SK-N-SH treated with all-trans-retinoic acid at 6 μM for 48 hours (cell line): ENCODE results near the gene LRCH1.
A peak's percentile ranks its signal among the peaks of the same experiment; 100 is the strongest.

Source experiments
- ATAC-seq: fragments of 200-7000 bp; cut with Tn5 transposase; 3 replicates; pipeline ENCODE4 v1.9.1; 2020; ENCODE audit warnings: mild to moderate bottlenecking, moderate library complexity
- ARNTL ChIP-seq: fragments of 450-650 bp; formaldehyde crosslinking; IDR thresholded peaks from 2 replicates; pipeline ENCODE4 v1.5.0; 2020; ENCODE audit warnings: low read depth, mild to moderate bottlenecking, moderate library complexity, borderline replicate concordance
- BACH2 ChIP-seq: fragments of 250-450 bp; sonication (Bioruptor Pico); IDR thresholded peaks from 2 replicates; pipeline ENCODE4 v1.9.0; 2021; ENCODE audit warnings: mild to moderate bottlenecking, borderline replicate concordance
- CREB5 ChIP-seq: fragments of 250-450 bp; sonication (Bioruptor Pico); IDR thresholded peaks from 2 replicates; pipeline ENCODE4 v1.5.1; 2020; ENCODE audit warnings: low read depth, mild to moderate bottlenecking, moderate library complexity
- CSDC2 ChIP-seq: fragments of 250-450 bp; sonication (Bioruptor Pico); IDR thresholded peaks from 2 replicates; pipeline ENCODE4 v1.5.0; 2020; ENCODE audit warnings: mild to moderate bottlenecking, moderate library complexity
- ESRRG ChIP-seq: fragments of 250-450 bp; sonication (Bioruptor Pico); IDR thresholded peaks from 2 replicates; pipeline ENCODE4 v1.6.1; 2021; ENCODE audit warnings: mild to moderate bottlenecking
- GLIS3 ChIP-seq: fragments of 250-450 bp; sonication (Bioruptor Pico); IDR thresholded peaks from 2 replicates; pipeline ENCODE4 v1.5.0; 2020; ENCODE audit warnings: mild to moderate bottlenecking, moderate library complexity
- ISL1 ChIP-seq: fragments of 250-450 bp; sonication (Bioruptor Pico); IDR thresholded peaks from 2 replicates; pipeline ENCODE4 v2.1.2; 2022; ENCODE audit warnings: mild to moderate bottlenecking, moderate library complexity
- OSR1 ChIP-seq: fragments of 250-450 bp; sonication (Bioruptor Pico); IDR thresholded peaks from 2 replicates; pipeline ENCODE4 v1.8.0; 2022; ENCODE audit warnings: moderate library complexity, mild to moderate bottlenecking, inconsistent platforms
- PATZ1 ChIP-seq: fragments of 250-450 bp; sonication (Bioruptor Pico); IDR thresholded peaks from 2 replicates; pipeline ENCODE4 v1.8.0; 2020; ENCODE audit warnings: mild to moderate bottlenecking, moderate library complexity, borderline replicate concordance
- RARB ChIP-seq: fragments of 250-450 bp; sonication (Bioruptor Pico); IDR thresholded peaks from 2 replicates; pipeline ENCODE4 v1.8.0; 2021; ENCODE audit warnings: mild to moderate bottlenecking, moderate library complexity
- SNAI2 ChIP-seq: fragments of 250-450 bp; sonication (Bioruptor Pico); IDR thresholded peaks from 2 replicates; pipeline ENCODE4 v1.5.0; 2020; ENCODE audit warnings: mild to moderate bottlenecking, moderate library complexity
- TCF4 ChIP-seq: fragments of 250-450 bp; sonication (Bioruptor Pico); IDR thresholded peaks from 2 replicates; pipeline ENCODE4 v1.8.0; 2021; ENCODE audit warnings: mild to moderate bottlenecking, moderate library complexity, borderline replicate concordance
- TOX ChIP-seq: fragments of 250-450 bp; sonication (Bioruptor Pico); IDR thresholded peaks from 2 replicates; pipeline ENCODE4 v1.8.0; 2021; ENCODE audit warnings: mild to moderate bottlenecking, moderate library complexity, borderline replicate concordance
- TSHZ2 ChIP-seq: fragments of 250-450 bp; sonication (Bioruptor Pico); IDR thresholded peaks from 2 replicates; pipeline ENCODE4 v1.5.0; 2020; ENCODE audit warnings: mild to moderate bottlenecking, moderate library complexity
- ZC3H10 ChIP-seq: fragments of 250-450 bp; sonication (Bioruptor Pico); IDR thresholded peaks from 2 replicates; pipeline ENCODE4 v1.5.1; 2021; ENCODE audit warnings: mild to moderate bottlenecking, moderate library complexity
- ZFP3 ChIP-seq: fragments of 250-450 bp; sonication (Bioruptor Pico); IDR thresholded peaks from 2 replicates; pipeline ENCODE4 v1.5.0; 2020; ENCODE audit warnings: mild to moderate bottlenecking, moderate library complexity
- ZFP30 ChIP-seq: fragments of 450-650 bp; formaldehyde crosslinking; IDR thresholded peaks from 2 replicates; pipeline ENCODE4 v1.5.0; 2022; ENCODE audit warnings: mild to moderate bottlenecking, moderate library complexity
- ZNF565 ChIP-seq: fragments of 450-650 bp; formaldehyde crosslinking; conservative IDR thresholded peaks from 2 replicates; pipeline ENCODE4 v1.5.0; 2020; ENCODE audit warnings: low read depth, mild to moderate bottlenecking, moderate library complexity
- ZNF70 ChIP-seq: fragments of 450-650 bp; formaldehyde crosslinking; IDR thresholded peaks from 2 replicates; pipeline ENCODE4 v1.5.0; 2020; ENCODE audit warnings: mild to moderate bottlenecking, moderate library complexity
- ZNF8 ChIP-seq: fragments of 450-650 bp; formaldehyde crosslinking; IDR thresholded peaks from 2 replicates; pipeline ENCODE4 v1.5.0; 2020; ENCODE audit warnings: mild to moderate bottlenecking, moderate library complexity

LRCH1 gene

GRCh38 chr13:46683676-46684260 is 130.8 kb downstream of the LRCH1 start:
- no peak for TF ChIP-seq BACH2 (CRISPR knock-in tag)
- no peak for TF ChIP-seq ZNF8 (CRISPR knock-in tag)
- TF ChIP-seq ESRRG: no peak
- TF ChIP-seq ZC3H10 (CRISPR knock-in tag): no peak
- TF ChIP-seq RARB: no peak
- no peak for TF ChIP-seq TSHZ2 (CRISPR knock-in tag)
- no peak for TF ChIP-seq SNAI2 (CRISPR knock-in tag)
- no peak for TF ChIP-seq ZFP3 (CRISPR knock-in tag)
- TF ChIP-seq PATZ1: no peak
- no peak for TF ChIP-seq ZFP30
- TF ChIP-seq TCF4 (CRISPR knock-in tag): no peak
- TF ChIP-seq, all 23 proteins: peak for 0
- no peak for ATAC-seq

DNA sequence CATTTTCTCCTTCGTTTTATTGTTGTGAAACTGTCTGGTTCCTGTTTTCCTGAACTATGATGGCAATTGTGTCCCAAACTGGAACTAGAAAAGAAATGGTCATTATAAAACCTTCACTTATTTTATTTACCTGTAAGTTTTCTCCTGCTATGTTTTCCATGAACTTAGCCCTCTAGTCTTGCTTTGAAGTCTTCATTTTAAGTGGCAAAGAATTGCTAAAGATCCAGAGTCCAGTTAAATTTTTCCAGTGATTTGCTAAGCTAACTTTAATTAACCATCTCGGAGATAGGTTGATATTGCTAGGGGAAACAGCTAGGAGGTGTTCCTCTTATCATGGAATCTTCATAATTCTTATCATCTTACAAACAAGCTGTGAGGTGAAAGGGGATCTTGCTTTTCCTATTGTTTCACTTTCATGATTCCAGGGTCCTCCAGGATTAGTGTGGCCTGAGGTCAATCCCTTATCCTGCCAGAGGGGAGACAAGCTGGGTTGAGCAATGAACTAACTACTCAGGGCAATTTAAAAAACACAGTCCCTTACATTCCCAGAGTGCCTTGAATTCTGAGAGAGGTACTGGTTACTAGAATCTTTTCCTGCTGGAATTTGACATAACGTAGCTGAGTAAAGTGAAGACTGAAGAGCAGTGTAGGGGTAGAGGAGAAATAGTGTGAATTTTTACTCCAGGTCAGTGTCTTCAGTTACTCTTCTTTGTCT is 131.5 kb downstream of the LRCH1 start:
- ATAC-seq: peak; percentile 50
- TF ChIP-seq BACH2 (CRISPR knock-in tag) (no peak), TCF4 (CRISPR knock-in tag) (no peak), PATZ1 (no peak), OSR1 (CRISPR knock-in tag) (no peak), ARNTL (CRISPR knock-in tag) (no peak), ISL1 (CRISPR knock-in tag) (no peak), CSDC2 (CRISPR knock-in tag) (no peak), ZNF565 (no peak), ESRRG (no peak), CREB5 (CRISPR knock-in tag) (no peak), ZC3H10 (CRISPR knock-in tag) (no peak), GLIS3 (CRISPR knock-in tag) (no peak), ZFP30 (no peak), SNAI2 (CRISPR knock-in tag) (no peak), ZNF70 (CRISPR knock-in tag) (no peak)

- ATAC-seq: peak; percentile 38
- TF ChIP-seq ZNF565 (no peak), PATZ1 (no peak), TOX (CRISPR knock-in tag) (no peak), TSHZ2 (CRISPR knock-in tag) (no peak), ZNF8 (CRISPR knock-in tag) (no peak), TCF4 (CRISPR knock-in tag) (no peak), CSDC2 (CRISPR knock-in tag) (no peak), OSR1 (CRISPR knock-in tag) (no peak), CREB5 (CRISPR knock-in tag) (no peak), ARNTL (CRISPR knock-in tag) (no peak), BACH2 (CRISPR knock-in tag) (no peak), SNAI2 (CRISPR knock-in tag) (no peak)
Measured at GRCh38 chr13:46685006-46685730, 132.2 kb downstream of the LRCH1 start.
